HL-60/S4 (cell line): ENCODE data around the gene HOXD9.

Source experiments
- in situ Hi-C: fragments of 300-500 bp; cut with MboI; formaldehyde crosslinking; loops from 2 replicates; pipeline ENCODE4 v1.14.3; 2022; ENCODE audit warnings: low sequenced_read_pairs

The HOXD9 gene

GRCh38 chr2:176149481-176149938 is 27.0 kb downstream of the HOXD9 start:
- in situ Hi-C loops, result loop anchor here (10.0 to 25.0 kb wide), 4 partner anchors 313 to 1163 kb away; no protein-coding TSS in a partner anchor

- in situ Hi-C loops, result loop anchor here (10.0 to 25.0 kb wide), 4 partner anchors 312 to 1162 kb away; no protein-coding TSS in a partner anchor
These were observed 27.5 kb downstream of the HOXD9 start for GRCh38 chr2:176149939-176150583.

DNA sequence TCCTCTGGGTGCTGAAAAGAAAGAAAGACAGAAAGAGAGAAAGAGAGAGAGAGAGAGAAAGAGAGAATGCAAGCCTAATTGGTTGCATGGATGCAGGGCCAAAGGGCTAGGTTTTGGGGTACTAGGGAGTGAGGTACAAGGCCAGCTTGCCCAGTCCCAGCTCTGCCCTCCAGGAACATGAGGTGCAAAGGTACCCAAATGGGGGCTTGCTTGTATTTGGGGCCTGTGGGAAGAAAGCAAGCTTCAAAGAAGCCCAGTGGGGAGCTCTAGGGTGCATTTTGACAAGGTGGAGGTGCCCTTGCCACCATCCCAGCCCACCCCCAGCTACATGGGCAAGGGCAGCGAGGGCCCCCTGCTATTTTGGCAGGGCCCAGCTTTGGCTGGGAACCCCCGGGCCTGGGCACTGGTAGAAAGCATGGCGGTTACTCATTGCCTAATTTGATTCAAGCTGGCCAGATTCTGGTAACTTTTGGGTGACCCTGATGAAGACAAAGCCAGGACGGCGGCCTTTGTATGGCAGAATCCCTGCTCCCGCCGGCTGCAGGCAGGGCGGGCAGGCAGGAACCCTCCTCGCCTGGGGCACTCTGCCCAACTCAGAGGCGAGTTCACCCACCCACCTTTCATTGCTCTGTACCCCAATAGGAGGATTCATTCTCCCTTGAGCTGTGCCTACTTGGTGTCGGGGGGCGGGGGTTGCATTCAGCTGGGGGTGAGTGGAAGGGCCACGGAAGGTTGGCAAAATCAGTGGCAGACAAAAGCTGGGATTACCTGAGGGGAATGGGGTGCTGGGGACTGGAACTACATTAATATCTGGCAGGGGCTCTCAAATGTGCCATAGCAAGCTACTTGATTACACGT is 28.3 kb downstream of the HOXD9 start:
- in situ Hi-C loops, result no loop called here

GRCh38 chr2:176151442-176152287 is 29.1 kb downstream of the HOXD9 start, which contains the start of gene HOXD4:
Gene HOXD4, plus strand, starts transcription at chr2:176151550. Its CDS starts 84 bp downstream, at chr2:176151634.
- in situ Hi-C loops, result no loop called here

- in situ Hi-C loops, result no loop called here
These were observed 30.0 kb downstream of the HOXD9 start for GRCh38 chr2:176152350-176153181.

- in situ Hi-C loops, result no loop called here
These were observed 32.2 kb downstream of the HOXD9 start for GRCh38 chr2:176154576-176155252.

- in situ Hi-C loops, result no loop called here
These were observed 33.0 kb downstream of the HOXD9 start for GRCh38 chr2:176155356-176156044.

DNA sequence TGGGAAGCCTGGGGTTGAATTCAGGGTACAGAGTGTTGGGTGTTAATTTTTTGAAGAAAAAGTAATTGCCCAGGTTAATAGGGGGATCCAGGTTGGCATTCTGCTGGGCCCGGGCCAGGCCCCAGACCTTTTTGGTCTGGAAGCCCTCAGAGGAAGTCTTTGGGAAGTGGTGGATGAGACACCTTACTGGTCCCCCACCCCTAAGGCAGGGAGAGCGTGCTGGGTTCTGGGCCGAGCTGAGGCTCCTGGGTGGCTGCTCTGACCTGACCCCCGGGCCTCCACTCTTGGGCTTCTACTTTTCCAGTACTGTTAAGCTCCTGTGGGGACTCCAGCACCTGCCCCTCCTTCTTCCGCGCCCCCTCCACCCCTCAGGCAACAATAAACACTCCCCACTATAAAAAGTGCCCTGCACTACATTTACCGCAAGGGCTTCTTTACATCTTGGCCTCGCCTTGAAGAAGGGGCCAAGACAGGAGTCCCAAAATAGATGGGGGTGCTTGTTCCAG is 33.8 kb downstream of the HOXD9 start:
- in situ Hi-C loops, result no loop called here

DNA sequence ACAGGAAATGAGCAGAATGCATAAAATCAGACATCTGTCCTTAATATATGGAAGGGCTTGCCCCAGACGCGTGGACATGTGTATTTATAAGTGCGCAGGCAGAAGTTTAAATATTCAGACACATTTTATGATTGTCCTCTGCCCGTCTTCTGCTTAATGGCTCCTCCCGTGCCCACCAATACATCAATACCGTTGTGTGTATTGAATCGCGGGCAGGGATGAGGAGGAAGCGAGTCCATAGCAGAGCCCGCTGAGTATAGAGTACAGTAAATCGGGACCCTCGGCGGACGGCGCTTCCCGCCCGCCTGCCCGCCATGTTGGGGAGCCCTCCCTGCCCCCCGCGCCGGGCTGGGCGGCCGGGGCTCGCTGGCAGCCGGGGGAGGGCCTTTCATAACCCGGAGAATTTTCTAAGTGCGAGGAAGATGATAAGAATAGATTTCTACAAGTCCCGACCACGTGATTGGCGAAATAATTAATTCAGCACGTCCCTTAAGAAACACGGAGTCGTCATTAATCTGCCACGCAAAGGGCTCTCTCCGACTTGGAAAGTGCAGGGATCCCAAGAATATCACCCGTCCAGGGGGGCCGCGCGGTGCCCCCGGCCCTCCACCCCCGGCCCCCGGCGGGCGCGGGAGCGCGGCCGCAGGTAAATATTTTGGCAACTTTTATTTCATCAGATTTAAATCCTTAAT is 34.4 kb downstream of the HOXD9 start, which contains the start of gene HOXD3:
TSS of gene HOXD3 (plus strand) at position 501 of the 692 bp plus-strand sequence. CDS start 11,808 bp downstream, outside the sequence.
- in situ Hi-C loops, result no loop called here

DNA sequence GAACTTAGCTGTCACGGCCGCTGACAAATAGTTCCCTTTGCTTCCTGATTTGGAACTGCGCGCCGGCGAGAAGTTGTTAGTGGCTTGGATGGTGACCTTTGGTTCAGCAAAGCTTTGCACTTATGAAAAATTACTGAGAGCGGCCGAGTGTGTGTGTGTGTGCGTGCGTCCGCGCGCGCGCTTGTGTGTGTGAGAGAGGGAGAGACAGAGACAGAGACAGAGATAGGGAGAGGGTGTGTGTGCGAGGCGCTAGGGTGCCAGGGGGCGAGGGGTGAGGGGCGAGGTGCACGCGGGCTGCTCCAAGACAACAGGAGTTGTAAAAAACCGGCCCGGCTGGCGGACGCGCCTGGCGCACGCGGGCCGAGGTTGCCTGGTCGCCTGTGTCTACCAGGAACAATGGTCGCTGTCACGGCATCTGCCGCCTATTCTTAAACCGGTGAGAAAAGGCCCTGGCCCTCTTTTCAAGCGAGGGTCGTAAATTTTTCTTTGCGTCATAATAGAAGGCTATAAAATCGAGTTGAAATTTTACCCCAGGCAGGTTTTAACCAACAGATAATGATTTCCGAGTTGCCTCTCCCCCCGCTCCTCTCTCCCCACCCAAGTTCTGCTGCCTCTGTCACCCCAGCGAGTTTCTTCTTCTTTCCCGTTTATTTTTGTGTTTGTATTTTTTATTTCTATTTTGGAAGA is 35.1 kb downstream of the HOXD9 start:
- in situ Hi-C loops, result no loop called here

GRCh38 chr2:176158186-176158591 is 35.7 kb downstream of the HOXD9 start:
- in situ Hi-C loops, result no loop called here

DNA sequence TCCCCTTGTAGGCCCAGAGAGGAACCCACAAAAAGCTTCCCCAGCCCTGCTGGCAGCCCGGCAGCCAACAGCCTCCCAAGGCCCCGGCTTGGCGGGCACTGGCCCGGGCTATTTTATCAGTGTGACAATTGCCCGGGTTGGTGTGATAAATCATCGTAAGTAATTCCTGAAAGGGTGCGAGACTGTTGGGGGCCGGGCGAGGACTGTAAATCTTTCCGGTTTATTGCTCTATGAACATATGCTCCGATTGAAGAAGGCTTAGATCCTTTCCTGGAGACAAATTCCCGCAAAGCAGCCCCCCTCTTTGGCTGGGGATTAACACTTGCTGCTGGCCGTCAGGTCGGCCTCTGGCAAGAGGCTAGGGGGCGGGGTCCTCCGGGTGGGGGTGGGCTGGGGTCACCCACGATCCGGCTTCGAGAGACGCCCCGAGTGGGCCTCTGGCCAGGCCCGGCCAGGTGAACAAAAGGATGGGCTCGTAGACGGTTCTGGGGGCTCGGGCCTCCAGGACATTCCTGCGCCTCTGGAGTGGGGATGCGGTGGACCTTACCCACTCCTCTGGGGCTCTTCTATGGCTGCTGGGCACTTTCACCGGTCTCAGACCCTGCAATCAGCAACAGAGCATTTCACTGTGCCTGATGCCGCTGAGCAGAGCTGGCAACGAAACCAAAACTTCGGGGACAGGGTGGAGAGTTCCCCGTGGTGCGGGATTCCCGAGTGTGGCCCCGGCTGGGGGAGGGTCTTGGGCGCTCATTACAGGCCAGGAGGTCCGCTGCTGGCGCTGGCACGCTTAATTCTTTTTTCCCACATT is 36.5 kb downstream of the HOXD9 start:
- in situ Hi-C loops, result no loop called here

DNA sequence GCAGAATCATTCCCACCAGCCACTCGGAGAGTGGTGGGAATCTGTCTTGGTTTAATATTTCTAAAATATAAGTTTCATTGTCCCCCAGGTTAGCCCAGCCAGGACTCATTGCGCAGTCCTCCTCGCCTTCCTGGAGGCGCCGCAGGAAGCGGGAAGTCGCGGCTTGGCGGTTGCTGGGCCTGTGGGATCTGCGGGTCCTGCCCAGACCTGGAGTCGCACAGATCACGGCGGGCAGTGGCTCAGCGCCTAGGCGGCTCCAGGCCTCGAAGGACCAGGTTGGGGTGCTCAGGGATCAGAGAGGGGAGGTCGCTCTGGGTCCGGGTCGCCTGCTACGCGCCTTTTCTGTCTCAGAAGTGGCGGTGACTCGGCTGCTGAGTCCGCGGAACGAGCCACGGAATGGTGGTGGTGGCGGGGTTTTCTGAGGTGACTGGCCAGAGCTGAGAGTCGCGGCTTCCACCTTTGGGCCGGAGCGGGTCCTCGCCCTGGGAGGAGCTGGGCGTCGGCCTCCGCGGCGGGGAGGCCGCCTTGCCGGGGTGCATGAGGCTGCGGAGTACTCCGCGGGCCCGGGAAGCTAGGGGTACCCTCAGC is 37.2 kb downstream of the HOXD9 start:
- in situ Hi-C loops, result no loop called here

GRCh38 chr2:176160251-176160985 is 37.9 kb downstream of the HOXD9 start:
- in situ Hi-C loops, result no loop called here

- in situ Hi-C loops, result no loop called here
These were observed 38.7 kb downstream of the HOXD9 start for GRCh38 chr2:176160986-176161824.
